Muscle of leg (tissue), 16 donors: ENCODE measurements around the gene EFCAB11. TPM values are rescaled to one million over a fixed set of nuclear protein-coding genes. Genes with fewer than 3 reads are reported as not detected.
A peak's percentile ranks its signal among the peaks of the same experiment; 100 is the strongest.

Source experiments
- DNase-seq: peaks from one replicate; pipeline ENCODE4 v3.0.0; 2013
- H3K27ac ChIP-seq: one replicate; pipeline ENCODE4 v1.5.1; 2013; ENCODE audit warnings: mild to moderate bottlenecking, low read length, control low read depth
- H3K27me3 ChIP-seq: one replicate; pipeline ENCODE4 v1.6.1; 2013; ENCODE audit warnings: low read length; ENCODE audit not compliant: control insufficient read depth, insufficient read depth
- H3K36me3 ChIP-seq: one replicate; pipeline ENCODE4 v1.6.1; 2013; ENCODE audit warnings: low read length; ENCODE audit not compliant: control insufficient read depth, insufficient read depth
- H3K4me1 ChIP-seq: one replicate; pipeline ENCODE4 v1.6.1; 2013; ENCODE audit warnings: low read length; ENCODE audit not compliant: control insufficient read depth, insufficient read depth
- H3K4me3 ChIP-seq: one replicate; pipeline ENCODE4 v1.5.1; 2013; ENCODE audit warnings: low read length, control low read depth
- H3K9me3 ChIP-seq: replicated peaks from 2 replicates; pipeline ENCODE4 v1.6.1; 2013; ENCODE audit warnings: low read depth, low read length; ENCODE audit not compliant: control insufficient read depth
- WGBS: methylation state at CpG from one replicate; pipeline ENCODE4 v1.1.5; 2013; ENCODE audit warnings: missing lambda C conversion rate; ENCODE audit not compliant: insufficient coverage; 5-methylcytosine and 5-hydroxymethylcytosine counted together
- long read RNA-seq, 11 donors: transcript quantifications; one replicate each; lab custom pipeline, GENCODE V29; 2026
- polyA plus RNA-seq, 8 donors: library from polyadenylated mRNA; unstranded; fragments of 120-200 nt; gene quantifications; one replicate each; pipeline versions ENCODE4 v1.2.1 to v1.2.3, GENCODE V29; 2013; ENCODE audit warnings: inconsistent platforms in 1 of 8, low replicate concordance in 1 of 8; ENCODE audit not compliant: insufficient read length in 8 of 8, insufficient read depth in 1 of 8
- total RNA-seq: library from RNA; stranded (reverse); fragments of 120-200 nt; gene quantifications from one replicate; pipeline ENCODE4 v1.2.4, GENCODE V29; 2013

EFCAB11 gene
- 8.6 TPM for total RNA-seq
- 1 to 10 TPM; 5.5 to 7.7 (median 6.4) TPM for polyA plus RNA-seq
- long read RNA-seq, donor 1, partial matches to known transcripts: 0 of 1 reads
- long read RNA-seq, donor 1, other reads (novel, unspliced or antisense): 0 of 1 reads
- long read RNA-seq, donor 2: 0 reads
- long read RNA-seq, donor 3, transcript EFCAB11-201 (6 exons, 3,095 nt): major isoform, 5 of 5 reads
- long read RNA-seq, donor 3, partial matches to known transcripts: 0 of 5 reads
- long read RNA-seq, donor 3, other reads (novel, unspliced or antisense): 0 of 5 reads
- long read RNA-seq, donor 4, partial matches to known transcripts: 0 of 2 reads
- long read RNA-seq, donor 4, other reads (novel, unspliced or antisense): 0 of 2 reads
- long read RNA-seq, donor 5, partial matches to known transcripts: 0 of 5 reads
- long read RNA-seq, donor 5, other reads (novel, unspliced or antisense): 0 of 5 reads
- long read RNA-seq, donor 6, partial matches to known transcripts: 0 of 3 reads
- long read RNA-seq, donor 6, other reads (novel, unspliced or antisense): 0 of 3 reads
- long read RNA-seq, donor 7, transcript EFCAB11-201 (6 exons, 3,095 nt): major isoform, 5 of 6 reads
- long read RNA-seq, donor 7, partial matches to known transcripts: 0 of 6 reads
- long read RNA-seq, donor 7, other reads (novel, unspliced or antisense): 0 of 6 reads
- long read RNA-seq, donor 8, partial matches to known transcripts: 0 of 4 reads
- long read RNA-seq, donor 8, other reads (novel, unspliced or antisense): 0 of 4 reads
- long read RNA-seq, donor 9, transcript EFCAB11-201 (6 exons, 3,095 nt): major isoform, 5 of 5 reads
- long read RNA-seq, donor 9, partial matches to known transcripts: 0 of 5 reads
- long read RNA-seq, donor 9, other reads (novel, unspliced or antisense): 0 of 5 reads
- long read RNA-seq, donor 10, transcript EFCAB11-201 (6 exons, 3,095 nt): major isoform, 7 of 7 reads
- long read RNA-seq, donor 10, partial matches to known transcripts: 0 of 7 reads
- long read RNA-seq, donor 10, other reads (novel, unspliced or antisense): 0 of 7 reads
- long read RNA-seq, donor 11, partial matches to known transcripts: 0 of 5 reads
- long read RNA-seq, donor 11, other reads (novel, unspliced or antisense): 0 of 5 reads

DNA sequence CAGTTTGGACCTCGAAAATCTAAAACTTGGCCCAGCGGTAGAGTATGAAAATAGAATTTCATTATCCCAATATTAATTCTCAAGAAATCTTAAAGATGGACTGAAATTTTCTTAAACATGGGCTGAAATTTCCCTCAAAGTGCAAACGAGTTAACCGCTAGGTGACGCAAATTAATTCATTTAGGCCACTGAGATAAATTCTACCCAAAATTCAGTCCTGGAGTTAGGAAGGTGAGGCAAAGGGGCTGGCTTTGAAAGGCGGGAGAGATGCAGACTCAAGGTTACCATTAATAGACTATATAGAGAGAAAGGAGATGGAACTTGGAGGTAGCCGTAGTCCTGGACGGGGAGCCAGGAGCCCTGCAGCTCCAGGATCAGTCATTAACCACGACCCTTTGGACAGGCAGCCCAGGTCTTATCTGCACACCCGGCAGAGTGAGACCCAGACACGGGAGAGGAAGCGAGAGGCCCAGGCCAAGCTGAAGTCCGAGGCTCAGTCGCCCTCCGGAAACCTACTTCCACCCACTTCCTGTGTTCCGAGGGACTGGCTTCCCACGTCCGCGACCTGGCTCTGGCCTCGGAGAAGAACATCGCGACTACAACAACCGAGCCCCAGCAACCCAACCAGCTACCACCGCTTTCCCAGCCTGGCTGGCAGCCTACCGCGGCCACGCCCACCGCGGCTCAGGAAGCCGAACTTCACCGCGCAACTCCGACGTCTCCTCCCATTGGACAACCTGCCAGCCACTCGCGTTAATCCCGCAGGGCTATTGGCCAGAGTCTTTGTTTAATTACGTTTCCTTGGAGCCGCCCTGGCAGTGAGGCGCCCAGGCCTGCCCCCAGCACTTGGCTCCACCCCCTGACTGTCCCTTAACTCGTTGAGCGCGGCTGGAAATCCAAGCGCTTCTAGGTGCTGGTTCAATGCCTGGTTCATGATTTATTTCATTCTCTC is at the start of gene EFCAB11:
TSS of gene EFCAB11 (minus strand) at position 661 of the 952 bp plus-strand sequence. CDS start at position 591, 70 bp downstream.
- H3K4me1 ChIP-seq: peaks cover 14% of the 10 kb centered on the region
- H3K27ac ChIP-seq: peak within 1 kb of the TSS; percentile 94
- H3K27me3 ChIP-seq: no peaks in the 10 kb centered on the region
- 0% methylated on average over 31 of the region's 44 CpGs for WGBS
- peak; percentile 100 for DNase-seq
- peak within 1 kb of the TSS; percentile 77 for H3K4me3 ChIP-seq
- no peaks in the 10 kb centered on the region for H3K9me3 ChIP-seq
- peaks cover 29% of the 10 kb centered on the region for H3K36me3 ChIP-seq

GRCh38 chr14:90003526-90004307 is 49.2 kb upstream of the EFCAB11 start:
- no peaks in the 10 kb centered on the region for H3K27me3 ChIP-seq
- 96% methylated on average over 4 of the region's 6 CpGs for WGBS
- no peak for DNase-seq
- H3K4me3 ChIP-seq: no peak overlapping the region
- no peaks in the 10 kb centered on the region for H3K4me1 ChIP-seq
- H3K36me3 ChIP-seq: peaks cover 16% of the 10 kb centered on the region
- no peaks in the 10 kb centered on the region for H3K9me3 ChIP-seq
- no peak overlapping the region for H3K27ac ChIP-seq

DNA sequence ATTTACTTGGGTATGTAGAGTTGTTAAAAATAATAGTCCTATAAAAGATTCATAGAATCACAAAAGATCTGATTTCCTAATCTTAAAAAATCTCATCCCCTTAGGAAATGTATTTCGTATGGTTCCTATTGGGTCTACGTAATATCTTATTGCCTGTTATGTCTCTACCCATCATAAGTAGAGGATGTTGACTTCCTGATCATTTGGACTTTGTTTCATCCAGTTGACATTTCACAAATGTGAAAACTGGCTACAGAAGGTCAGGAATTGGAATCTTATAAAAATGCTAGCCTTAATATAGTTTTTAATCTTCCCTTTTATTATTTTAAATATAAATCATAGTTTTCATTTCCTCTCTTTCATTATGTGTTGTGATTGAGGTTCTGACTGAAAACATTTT is 46.4 kb upstream of the EFCAB11 start:
- Histone ChIP-seq H3K4me3 (no peak overlapping the region), H3K9me3 (no peaks in the 10 kb centered on the region), H3K27me3 (no peaks in the 10 kb centered on the region), H3K4me1 (no peaks in the 10 kb centered on the region), H3K27ac (no peak overlapping the region), H3K36me3 (peaks cover 30% of the 10 kb centered on the region)
- no peak for DNase-seq
- WGBS: no CpG with 5 or more reads among the region's 2 CpGs

DNA sequence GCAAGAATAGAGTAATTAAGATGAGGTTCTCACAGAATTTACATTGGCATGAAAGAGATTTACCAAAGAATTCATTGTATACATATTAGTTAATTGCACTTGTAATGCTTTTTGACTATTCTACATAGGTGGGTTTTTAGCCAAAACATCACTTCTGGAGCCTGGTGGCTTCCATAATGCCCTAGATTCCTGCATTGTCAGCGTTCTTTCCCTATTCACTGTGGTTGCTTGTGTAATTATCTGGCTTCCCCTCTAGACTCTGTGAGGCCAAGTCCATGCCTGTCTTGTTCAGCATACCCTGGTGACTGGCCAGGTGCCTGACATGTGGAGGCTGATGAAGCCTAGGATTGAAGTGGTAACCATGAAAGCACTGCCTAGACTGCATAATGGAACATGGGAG is 42.4 kb upstream of the EFCAB11 start:
- DNase-seq: no peak
- no peak overlapping the region for H3K27ac ChIP-seq
- H3K36me3 ChIP-seq: peaks cover 39% of the 10 kb centered on the region
- no peaks in the 10 kb centered on the region for H3K4me1 ChIP-seq
- WGBS: no CpG with 5 or more reads among the region's 1 CpG
- H3K4me3 ChIP-seq: no peak overlapping the region
- H3K9me3 ChIP-seq: no peaks in the 10 kb centered on the region
- no peaks in the 10 kb centered on the region for H3K27me3 ChIP-seq

- Histone ChIP-seq H3K36me3 (peaks cover 49% of the 10 kb centered on the region), H3K9me3 (no peaks in the 10 kb centered on the region), H3K4me3 (no peak overlapping the region), H3K4me1 (no peaks in the 10 kb centered on the region), H3K27me3 (no peaks in the 10 kb centered on the region), H3K27ac (no peak overlapping the region)
- 100% methylated on average over 1 of the region's 3 CpGs for WGBS
- peak; percentile 8 for DNase-seq
These were observed 37.7 kb upstream of the EFCAB11 start for GRCh38 chr14:89992273-89992672.

DNA sequence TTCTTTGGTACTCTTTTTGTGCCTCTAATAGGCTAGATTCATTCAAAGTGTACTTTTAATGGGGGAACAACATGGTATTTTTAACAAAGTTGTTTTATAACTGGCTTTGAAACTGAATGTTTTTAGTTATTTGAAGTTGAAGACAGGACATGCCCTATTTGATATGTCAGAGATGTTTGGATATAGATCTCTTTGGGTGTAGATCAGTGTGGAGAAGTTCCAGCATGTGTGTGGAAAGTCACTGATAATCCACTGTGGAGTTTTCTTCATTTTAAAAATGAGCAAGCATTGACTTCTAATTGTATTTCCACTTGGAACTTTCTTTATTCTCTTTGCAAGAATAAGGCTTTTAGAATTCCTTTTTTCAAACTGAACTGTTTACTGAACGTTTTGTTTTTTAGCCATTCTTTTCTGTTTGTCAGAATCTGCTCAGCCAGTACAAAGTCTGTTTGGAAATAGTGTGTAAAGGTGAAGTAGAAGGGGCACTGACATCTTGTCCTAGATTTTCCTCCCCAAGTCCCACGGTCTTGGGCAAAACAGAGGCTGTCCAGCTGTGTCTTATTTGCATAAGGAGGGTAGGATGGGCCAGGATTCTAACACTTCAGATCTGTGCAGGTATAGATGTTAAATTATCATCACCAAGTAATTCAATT is 36.2 kb upstream of the EFCAB11 start:
- H3K4me1 ChIP-seq: no peaks in the 10 kb centered on the region
- H3K36me3 ChIP-seq: peaks cover 43% of the 10 kb centered on the region
- no peak overlapping the region for H3K27ac ChIP-seq
- no peaks in the 10 kb centered on the region for H3K27me3 ChIP-seq
- DNase-seq: no peak
- no peaks in the 10 kb centered on the region for H3K9me3 ChIP-seq
- no CpG with 5 or more reads among the region's 2 CpGs for WGBS
- no peak overlapping the region for H3K4me3 ChIP-seq

- H3K4me1 ChIP-seq: no peaks in the 10 kb centered on the region
- H3K27ac ChIP-seq: no peak overlapping the region
- DNase-seq: no peak
- no peaks in the 10 kb centered on the region for H3K9me3 ChIP-seq
- H3K4me3 ChIP-seq: no peak overlapping the region
- H3K27me3 ChIP-seq: no peaks in the 10 kb centered on the region
- WGBS: no CpG with 5 or more reads among the region's 5 CpGs
- peaks cover 41% of the 10 kb centered on the region for H3K36me3 ChIP-seq
These were observed 35.7 kb upstream of the EFCAB11 start for GRCh38 chr14:89990218-89990617.

- Histone ChIP-seq H3K36me3 (peaks cover 39% of the 10 kb centered on the region), H3K27ac (no peak overlapping the region), H3K4me3 (no peak overlapping the region), H3K27me3 (no peaks in the 10 kb centered on the region), H3K9me3 (no peaks in the 10 kb centered on the region), H3K4me1 (no peaks in the 10 kb centered on the region)
- WGBS: 68% methylated on average over 3 of the region's 5 CpGs
- no peak for DNase-seq
These were observed 34.3 kb upstream of the EFCAB11 start for GRCh38 chr14:89988787-89989186.
